HepG2 (cell line): ENCODE measurements around the gene SLC26A9. TPM values are rescaled to one million over a fixed set of nuclear protein-coding genes. Genes with fewer than 3 reads are reported as not detected.

Experiments used
- CBX1 ChIP-seq: IDR thresholded peaks from one replicate; pipeline ENCODE4 v1.6.1; 2016; ENCODE audit warnings: antibody characterized with exemption, low read depth
- EHMT2 ChIP-seq: fragments of 200-600 bp; sonication (generic); IDR thresholded peaks from 2 replicates; pipeline ENCODE4 v1.7.0; 2017; ENCODE audit warnings: antibody characterized with exemption, low read depth, low read length, borderline replicate concordance
- FOSL2 ChIP-seq: sonication (generic); formaldehyde crosslinking; IDR thresholded peaks from 2 replicates; pipeline ENCODE4 v1.4.0; 2020; ENCODE audit warnings: missing genetic modification reagents
- HNRNPH1 ChIP-seq: fragments of 200-400 bp; formaldehyde crosslinking; optimal IDR thresholded peaks from 2 replicates; pipeline ENCODE3; 2017; ENCODE audit warnings: mild to moderate bottlenecking, low read depth, low read length
- RORA ChIP-seq: sonication (generic); formaldehyde crosslinking; IDR thresholded peaks from 2 replicates; pipeline ENCODE4 v1.5.0; 2020; ENCODE audit warnings: mild to moderate bottlenecking, missing genetic modification reagents, moderate library complexity
- SIN3B ChIP-seq: fragments of 150-350 bp; IDR thresholded peaks from 2 replicates; pipeline ENCODE4 v1.6.1; 2014; ENCODE audit warnings: low read length
- SIX1 ChIP-seq: sonication (generic); formaldehyde crosslinking; IDR thresholded peaks from 2 replicates; pipeline ENCODE4 v1.4.0; 2020; ENCODE audit warnings: missing genetic modification reagents, borderline replicate concordance
- SNAI1 ChIP-seq: sonication (generic); formaldehyde crosslinking; IDR thresholded peaks from 2 replicates; pipeline ENCODE4 v1.5.0; 2020; ENCODE audit warnings: mild to moderate bottlenecking, missing genetic modification reagents, borderline replicate concordance
- TARDBP ChIP-seq: sonication (generic); formaldehyde crosslinking; IDR thresholded peaks from 2 replicates; pipeline ENCODE4 v1.8.0; 2022; ENCODE audit warnings: mild to moderate bottlenecking, missing genetic modification reagents
- ZFP1 ChIP-seq: IDR thresholded peaks from 2 replicates; pipeline ENCODE4 v1.6.1; 2016
- ZNF326 ChIP-seq: sonication (generic); formaldehyde crosslinking; IDR thresholded peaks from 2 replicates; pipeline ENCODE4 v1.4.0; 2020; ENCODE audit warnings: missing genetic modification reagents, borderline replicate concordance
- ZNF543 ChIP-seq: sonication (generic); formaldehyde crosslinking; IDR thresholded peaks from 2 replicates; pipeline ENCODE4 v1.4.0; 2020; ENCODE audit warnings: mild to moderate bottlenecking, missing genetic modification reagents
- ZNF609 ChIP-seq: sonication (generic); formaldehyde crosslinking; IDR thresholded peaks from 2 replicates; pipeline ENCODE4 v1.4.0; 2020; ENCODE audit warnings: mild to moderate bottlenecking, missing genetic modification reagents, borderline replicate concordance
- ZNF839 ChIP-seq: sonication (generic); formaldehyde crosslinking; IDR thresholded peaks from 2 replicates; pipeline ENCODE4 v1.4.0; 2020; ENCODE audit warnings: missing genetic modification reagents, mild to moderate bottlenecking, borderline replicate concordance
- polyA plus RNA-seq, 8 experiments: library from polyadenylated mRNA; depleted of rRNA in 3 of 8; stranded (reverse) in 7 of 8; unstranded in 1 of 8; fragments of >200 nt; fragmentation: Illumina TruSeq in 4 of 8; extraction: Trizol in 4 of 8; gene quantifications; 2 replicates each; pipeline versions ENCODE4 v1.2.1 to v1.2.3, GENCODE V29; 2011 to 2016; ENCODE audit warnings: low read depth in 4 of 8, missing spikeins in 1 of 8, mixed read lengths in 1 of 8; ENCODE audit not compliant: insufficient read depth in 1 of 8
- total RNA-seq, 5 experiments: library from RNA; depleted of rRNA; stranded (reverse); fragments of >200 nt; fragmentation: Illumina TruSeq; extraction: Trizol; gene quantifications; 2 replicates each; pipeline ENCODE4 v1.2.3, GENCODE V29; 2016; ENCODE audit warnings: low read depth in 1 of 5
- TF ChIP-seq, protein P1 (sequence below): sonication (generic); formaldehyde crosslinking; IDR thresholded peaks from 2 replicates; pipeline ENCODE4 v1.4.0; 2020; ENCODE audit warnings: mild to moderate bottlenecking, missing genetic modification reagents
- TF ChIP-seq, protein P2 (sequence below): sonication (generic); formaldehyde crosslinking; IDR thresholded peaks from 2 replicates; pipeline ENCODE4 v1.8.0; 2022; ENCODE audit warnings: missing genetic modification reagents, mild to moderate bottlenecking, inconsistent platforms, borderline replicate concordance
- TF ChIP-seq, protein P3 (sequence below): sonication (generic); formaldehyde crosslinking; IDR thresholded peaks from 2 replicates; pipeline ENCODE4 v1.4.0; 2020; ENCODE audit warnings: missing genetic modification reagents
- TF ChIP-seq, protein P4 (sequence below): fragments of 450-650 bp; IDR thresholded peaks from 2 replicates; pipeline ENCODE4 v1.6.1; 2017; ENCODE audit warnings: mild to moderate bottlenecking

SLC26A9 gene
- total and polyA plus RNA-seq, 2 of the 13 experiments (the other 11 are each of a cell fraction or from before 2014, with no cell fraction given), result 0.11 to 0.15 TPM

- no peak for TF ChIP-seq SIX1 (CRISPR knock-in tag)
- TF ChIP-seq RORA (CRISPR knock-in tag), result no peak
- peak; percentile 87 for TF ChIP-seq FOSL2 (CRISPR knock-in tag)
- TF ChIP-seq HNRNPH1, result no peak
- TF ChIP-seq, protein P1, sequence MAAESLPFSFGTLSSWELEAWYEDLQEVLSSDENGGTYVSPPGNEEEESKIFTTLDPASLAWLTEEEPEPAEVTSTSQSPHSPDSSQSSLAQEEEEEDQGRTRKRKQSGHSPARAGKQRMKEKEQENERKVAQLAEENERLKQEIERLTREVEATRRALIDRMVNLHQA (CRISPR knock-in tag), result no peak
- no peak for TF ChIP-seq ZNF543 (CRISPR knock-in tag)
- TF ChIP-seq TARDBP (CRISPR knock-in tag), result no peak
- no peak for TF ChIP-seq ZNF609 (CRISPR knock-in tag)
- TF ChIP-seq ZFP1 (CRISPR knock-in tag), result no peak
- TF ChIP-seq, protein P2, sequence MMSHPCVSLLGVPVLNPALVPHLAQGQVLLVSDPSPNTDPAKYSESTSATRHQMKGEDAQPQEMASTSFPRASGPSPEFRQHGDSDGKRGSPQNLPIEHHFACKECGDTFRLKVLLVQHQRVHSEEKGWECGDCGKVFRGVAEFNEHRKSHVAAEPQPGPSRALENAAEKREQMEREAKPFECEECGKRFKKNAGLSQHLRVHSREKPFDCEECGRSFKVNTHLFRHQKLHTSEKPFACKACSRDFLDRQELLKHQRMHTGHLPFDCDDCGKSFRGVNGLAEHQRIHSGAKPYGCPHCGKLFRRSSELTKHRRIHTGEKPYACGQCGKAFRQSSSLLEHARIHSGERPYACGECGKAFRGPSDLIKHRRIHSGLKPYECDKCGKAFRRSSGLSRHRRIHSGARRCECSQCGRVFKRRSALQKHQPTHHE (CRISPR knock-in tag), result no peak
- TF ChIP-seq ZNF326, result no peak
- TF ChIP-seq SNAI1 (CRISPR knock-in tag), result no peak
- TF ChIP-seq SIN3B, result no peak
- TF ChIP-seq EHMT2, result no peak
- TF ChIP-seq, protein P3, sequence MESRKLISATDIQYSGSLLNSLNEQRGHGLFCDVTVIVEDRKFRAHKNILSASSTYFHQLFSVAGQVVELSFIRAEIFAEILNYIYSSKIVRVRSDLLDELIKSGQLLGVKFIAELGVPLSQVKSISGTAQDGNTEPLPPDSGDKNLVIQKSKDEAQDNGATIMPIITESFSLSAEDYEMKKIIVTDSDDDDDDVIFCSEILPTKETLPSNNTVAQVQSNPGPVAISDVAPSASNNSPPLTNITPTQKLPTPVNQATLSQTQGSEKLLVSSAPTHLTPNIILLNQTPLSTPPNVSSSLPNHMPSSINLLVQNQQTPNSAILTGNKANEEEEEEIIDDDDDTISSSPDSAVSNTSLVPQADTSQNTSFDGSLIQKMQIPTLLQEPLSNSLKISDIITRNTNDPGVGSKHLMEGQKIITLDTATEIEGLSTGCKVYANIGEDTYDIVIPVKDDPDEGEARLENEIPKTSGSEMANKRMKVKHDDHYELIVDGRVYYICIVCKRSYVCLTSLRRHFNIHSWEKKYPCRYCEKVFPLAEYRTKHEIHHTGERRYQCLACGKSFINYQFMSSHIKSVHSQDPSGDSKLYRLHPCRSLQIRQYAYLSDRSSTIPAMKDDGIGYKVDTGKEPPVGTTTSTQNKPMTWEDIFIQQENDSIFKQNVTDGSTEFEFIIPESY, result no peak
- TF ChIP-seq ZNF839 (CRISPR knock-in tag), result no peak
- no peak for TF ChIP-seq CBX1
- TF ChIP-seq, protein P4, sequence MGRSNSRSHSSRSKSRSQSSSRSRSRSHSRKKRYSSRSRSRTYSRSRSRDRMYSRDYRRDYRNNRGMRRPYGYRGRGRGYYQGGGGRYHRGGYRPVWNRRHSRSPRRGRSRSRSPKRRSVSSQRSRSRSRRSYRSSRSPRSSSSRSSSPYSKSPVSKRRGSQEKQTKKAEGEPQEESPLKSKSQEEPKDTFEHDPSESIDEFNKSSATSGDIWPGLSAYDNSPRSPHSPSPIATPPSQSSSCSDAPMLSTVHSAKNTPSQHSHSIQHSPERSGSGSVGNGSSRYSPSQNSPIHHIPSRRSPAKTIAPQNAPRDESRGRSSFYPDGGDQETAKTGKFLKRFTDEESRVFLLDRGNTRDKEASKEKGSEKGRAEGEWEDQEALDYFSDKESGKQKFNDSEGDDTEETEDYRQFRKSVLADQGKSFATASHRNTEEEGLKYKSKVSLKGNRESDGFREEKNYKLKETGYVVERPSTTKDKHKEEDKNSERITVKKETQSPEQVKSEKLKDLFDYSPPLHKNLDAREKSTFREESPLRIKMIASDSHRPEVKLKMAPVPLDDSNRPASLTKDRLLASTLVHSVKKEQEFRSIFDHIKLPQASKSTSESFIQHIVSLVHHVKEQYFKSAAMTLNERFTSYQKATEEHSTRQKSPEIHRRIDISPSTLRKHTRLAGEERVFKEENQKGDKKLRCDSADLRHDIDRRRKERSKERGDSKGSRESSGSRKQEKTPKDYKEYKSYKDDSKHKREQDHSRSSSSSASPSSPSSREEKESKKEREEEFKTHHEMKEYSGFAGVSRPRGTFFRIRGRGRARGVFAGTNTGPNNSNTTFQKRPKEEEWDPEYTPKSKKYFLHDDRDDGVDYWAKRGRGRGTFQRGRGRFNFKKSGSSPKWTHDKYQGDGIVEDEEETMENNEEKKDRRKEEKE, result no peak
Measured at GRCh38 chr1:205933671-205934618, 9.3 kb downstream of the SLC26A9 start (continued).
